Measurements from ENCODE around the gene EN1.

Gene EN1

GRCh38 chr2:118841828-118842461 is 5.5 kb downstream of the EN1 start:
- TF ChIP-seq, protein P1, sequence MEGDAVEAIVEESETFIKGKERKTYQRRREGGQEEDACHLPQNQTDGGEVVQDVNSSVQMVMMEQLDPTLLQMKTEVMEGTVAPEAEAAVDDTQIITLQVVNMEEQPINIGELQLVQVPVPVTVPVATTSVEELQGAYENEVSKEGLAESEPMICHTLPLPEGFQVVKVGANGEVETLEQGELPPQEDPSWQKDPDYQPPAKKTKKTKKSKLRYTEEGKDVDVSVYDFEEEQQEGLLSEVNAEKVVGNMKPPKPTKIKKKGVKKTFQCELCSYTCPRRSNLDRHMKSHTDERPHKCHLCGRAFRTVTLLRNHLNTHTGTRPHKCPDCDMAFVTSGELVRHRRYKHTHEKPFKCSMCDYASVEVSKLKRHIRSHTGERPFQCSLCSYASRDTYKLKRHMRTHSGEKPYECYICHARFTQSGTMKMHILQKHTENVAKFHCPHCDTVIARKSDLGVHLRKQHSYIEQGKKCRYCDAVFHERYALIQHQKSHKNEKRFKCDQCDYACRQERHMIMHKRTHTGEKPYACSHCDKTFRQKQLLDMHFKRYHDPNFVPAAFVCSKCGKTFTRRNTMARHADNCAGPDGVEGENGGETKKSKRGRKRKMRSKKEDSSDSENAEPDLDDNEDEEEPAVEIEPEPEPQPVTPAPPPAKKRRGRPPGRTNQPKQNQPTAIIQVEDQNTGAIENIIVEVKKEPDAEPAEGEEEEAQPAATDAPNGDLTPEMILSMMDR (conservative IDR thresholded peaks at IDR 0.05; ENCODE audit: low read depth, low read length): no peak
- H3K4me3 ChIP-seq (ENCODE audit: low read depth, low read length): no peak overlapping the region
- no peak for DNase-seq (ENCODE audit: low read depth)

DNA sequence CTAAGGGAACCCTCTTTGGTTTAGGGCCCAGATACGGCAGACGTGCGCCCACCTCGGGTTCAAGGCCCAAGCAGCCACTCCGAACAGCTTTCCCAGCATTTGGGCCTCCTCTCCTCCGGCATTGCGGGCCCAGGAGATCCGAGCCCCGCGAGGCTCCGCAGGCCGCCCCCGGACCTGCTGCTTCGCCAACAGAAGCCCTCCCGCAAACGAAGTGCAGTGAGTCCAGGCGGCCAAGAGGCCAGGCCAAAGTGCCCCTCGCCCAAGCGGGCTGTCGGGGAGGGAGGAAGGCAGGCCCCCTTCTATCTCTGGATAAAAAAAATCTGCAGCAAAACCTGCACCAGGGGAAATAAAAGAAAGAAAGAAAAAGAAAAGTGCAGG is 6.0 kb downstream of the EN1 start:
- no peak overlapping the region for H3K4me3 ChIP-seq (ENCODE audit: low read depth, low read length)
- no peak for DNase-seq (ENCODE audit: low read depth)
- TF ChIP-seq, protein P1 (conservative IDR thresholded peaks at IDR 0.05; ENCODE audit: low read depth, low read length): no peak

DNA sequence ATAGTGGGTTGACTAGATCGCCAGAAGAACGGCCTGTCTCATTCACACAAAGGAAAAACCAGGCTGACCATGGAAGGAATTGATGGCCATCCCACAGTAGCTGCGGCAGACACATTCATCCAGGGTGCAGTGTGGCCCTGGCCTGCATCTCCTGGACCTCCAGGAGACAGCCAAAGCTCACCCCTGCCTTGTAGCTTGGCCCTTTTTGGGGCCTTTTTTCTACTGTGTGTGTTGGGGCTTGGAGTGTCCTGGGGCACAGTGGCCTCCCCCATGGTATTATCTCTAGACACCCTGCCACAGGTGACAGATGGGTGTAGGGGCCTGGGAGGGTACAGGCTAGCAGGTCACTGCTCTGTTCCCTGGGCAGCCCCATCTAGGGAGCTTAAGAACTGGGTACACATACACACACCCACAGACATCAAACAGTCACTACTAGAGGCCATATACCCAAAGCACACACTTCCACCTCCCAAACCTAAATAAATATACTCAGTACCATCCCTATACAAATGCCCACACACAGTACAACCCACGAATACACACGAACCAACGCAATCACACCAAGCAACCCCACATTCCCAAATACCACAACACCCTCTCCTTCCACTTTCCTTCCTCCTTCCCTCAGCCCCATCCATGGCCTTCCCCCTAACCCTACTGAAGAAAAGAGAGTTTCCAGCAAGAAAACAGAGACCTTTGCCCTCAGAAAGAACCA is 8.6 kb downstream of the EN1 start:
- H3K4me3 ChIP-seq (ENCODE audit: low read depth, low read length): no peak overlapping the region
- TF ChIP-seq, protein P1 (conservative IDR thresholded peaks at IDR 0.05; ENCODE audit: low read depth, low read length): no peak
- DNase-seq (ENCODE audit: low read depth): no peak

- TF ChIP-seq, protein P1 (conservative IDR thresholded peaks at IDR 0.05; ENCODE audit: low read depth, low read length): no peak
- H3K4me3 ChIP-seq (ENCODE audit: low read depth, low read length): no peak overlapping the region
- no peak for DNase-seq (ENCODE audit: low read depth)
Measured at GRCh38 chr2:118837621-118838020, 9.8 kb downstream of the EN1 start.

- no peak overlapping the region for H3K4me3 ChIP-seq (ENCODE audit: low read depth, low read length)
- no peak for DNase-seq (ENCODE audit: low read depth)
- TF ChIP-seq, protein P1 (conservative IDR thresholded peaks at IDR 0.05; ENCODE audit: low read depth, low read length): no peak
Measured at GRCh38 chr2:118837067-118837466, 10.4 kb downstream of the EN1 start.

DNA sequence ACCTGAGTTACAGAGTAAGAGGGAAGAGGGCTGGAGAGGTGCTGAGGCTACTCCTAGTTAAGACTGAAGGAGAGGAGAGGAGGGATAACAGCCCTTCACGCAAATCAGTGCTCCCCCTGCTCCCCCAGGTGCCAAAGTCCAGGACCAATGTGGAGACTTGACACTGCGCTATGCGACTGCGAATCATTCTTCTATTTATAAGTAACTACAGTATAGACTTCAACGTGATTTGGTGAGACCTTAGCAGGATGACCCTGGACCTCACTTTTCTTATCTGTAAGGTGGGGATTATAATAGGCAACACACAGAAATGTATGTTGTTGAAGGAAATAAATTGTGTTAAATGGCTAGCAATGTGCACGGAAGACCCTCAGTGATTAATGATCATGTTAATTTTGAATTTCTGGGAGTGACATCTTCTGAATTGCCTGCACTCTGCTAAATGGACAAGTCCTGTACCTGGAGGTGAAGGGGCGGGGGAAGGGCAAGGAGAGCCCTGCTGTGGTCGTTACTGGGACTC is 11.0 kb downstream of the EN1 start:
- H3K4me3 ChIP-seq (ENCODE audit: low read depth, low read length): no peak overlapping the region
- DNase-seq (ENCODE audit: low read depth): no peak
- TF ChIP-seq, protein P1 (conservative IDR thresholded peaks at IDR 0.05; ENCODE audit: low read depth, low read length): no peak

Measured in choroid plexus epithelial cell (primary cell).